22Rv1 (cell line): ENCODE results near the gene DRC1.

Source experiments
- CTCF ChIP-seq: fragments of 450-650 bp; IDR thresholded peaks from 2 replicates; pipeline ENCODE4 v1.5.1; 2017; ENCODE audit warnings: mild to moderate bottlenecking
- ZFX ChIP-seq: fragments of 450-650 bp; IDR thresholded peaks from 2 replicates; pipeline ENCODE4 v1.6.1; 2017; ENCODE audit warnings: antibody characterized with exemption, borderline replicate concordance

- TF ChIP-seq CTCF (no peak), ZFX (no peak)
Observed at GRCh38 chr2:26481706-26482105, 80.0 kb downstream of the DRC1 start.
